Upper lobe of left lung (tissue), 6 donors: ENCODE measurements around the gene TCERG1L. TPM values are rescaled to one million over a fixed set of nuclear protein-coding genes. Genes with fewer than 3 reads are reported as not detected.
"Not testable (repeated sequence)": the region's sequence is repeated elsewhere in the genome, so short reads cannot be mapped to it uniquely, and the experiment has no call there.

ENCODE experiments used
- ATAC-seq, 2 donors: fragments of 200-7000 bp; cut with Tn5 transposase; one replicate each; pipeline ENCODE4 v1.9.1; 2022; ENCODE audit warnings: mild to moderate bottlenecking in 2 of 2, moderate library complexity in 2 of 2; ENCODE audit not compliant: low FRiP score in 2 of 2
- DNase-seq, 2 donors: peaks; one replicate each; pipeline ENCODE4 v3.0.0-alpha.2; 2019 to 2020
- H3K27ac ChIP-seq, 4 donors: fragments of 200-600 bp; sonication (generic); one replicate each; pipeline ENCODE4 v1.5.1; 2016 to 2019
- H3K27me3 ChIP-seq, 4 donors: fragments of 200-600 bp; sonication (generic); one replicate each; pipeline ENCODE4 v1.5.1; 2017 to 2019
- H3K36me3 ChIP-seq, 4 donors: fragments of 200-600 bp; sonication (generic); one replicate each; pipeline ENCODE4 v1.5.1; 2016 to 2019
- H3K4me1 ChIP-seq, 4 donors: fragments of 200-600 bp; sonication (generic); one replicate each; pipeline ENCODE4 v1.5.1; 2018 to 2019
- H3K4me3 ChIP-seq, 4 donors: fragments of 200-600 bp; sonication (generic); one replicate each; pipeline ENCODE4 v1.5.1; 2017 to 2019; ENCODE audit warnings: mild to moderate bottlenecking in 2 of 4, moderate library complexity in 1 of 4
- H3K9me3 ChIP-seq, 4 donors: fragments of 200-600 bp; sonication (generic); one replicate each; pipeline ENCODE4 v1.5.1; 2018 to 2019
- CTCF ChIP-seq, 6 experiments: fragments of 450-650 bp in 4 of 6; fragments of 200-600 bp in 2 of 6; sonication (generic) in 2 of 6; IDR thresholded peaks; one replicate each; pipeline ENCODE4 v1.5.1; 2016 to 2019; ENCODE audit warnings: antibody characterized with exemption in 6 of 6
- EP300 ChIP-seq, 4 donors: sonication (generic); formaldehyde crosslinking; IDR thresholded peaks; one replicate each; pipeline ENCODE4 v1.5.1; 2017; ENCODE audit warnings: antibody characterized with exemption in 4 of 4, control low read depth in 2 of 4
- POLR2A ChIP-seq, 4 donors: fragments of 450-650 bp; IDR thresholded peaks; one replicate each; pipeline ENCODE4 v1.5.1; 2016 to 2017; ENCODE audit warnings: antibody characterized with exemption in 4 of 4, mild to moderate bottlenecking in 2 of 4
- POLR2AphosphoS5 ChIP-seq, 2 donors: sonication (generic); formaldehyde crosslinking; IDR thresholded peaks; one replicate each; pipeline ENCODE4 v1.5.1; 2017; ENCODE audit warnings: antibody characterized with exemption in 2 of 2
- WGBS, 2 donors: methylation state at CpG; one replicate each; pipeline ENCODE4 v1.1.5; 2017 to 2018; 5-methylcytosine and 5-hydroxymethylcytosine counted together
- total RNA-seq, 6 donors: library from RNA; depleted of rRNA in 4 of 6; stranded (reverse); fragments of >200 nt in 4 of 6; gene quantifications; one replicate each; pipeline versions ENCODE4 v1.1.0 to v1.2.1, GENCODE V29; 2016 to 2021
- donor health status: DM: no; HTN: no; CAD: no; lungs with moderate emphysema.
- donor health status: DM: no; HTN: yes; CAD: no; lungs with severe emphysema.

The TCERG1L gene
- total RNA-seq, 6 donors from 2014 or later = 0.10 TPM; not detected in 5

DNA sequence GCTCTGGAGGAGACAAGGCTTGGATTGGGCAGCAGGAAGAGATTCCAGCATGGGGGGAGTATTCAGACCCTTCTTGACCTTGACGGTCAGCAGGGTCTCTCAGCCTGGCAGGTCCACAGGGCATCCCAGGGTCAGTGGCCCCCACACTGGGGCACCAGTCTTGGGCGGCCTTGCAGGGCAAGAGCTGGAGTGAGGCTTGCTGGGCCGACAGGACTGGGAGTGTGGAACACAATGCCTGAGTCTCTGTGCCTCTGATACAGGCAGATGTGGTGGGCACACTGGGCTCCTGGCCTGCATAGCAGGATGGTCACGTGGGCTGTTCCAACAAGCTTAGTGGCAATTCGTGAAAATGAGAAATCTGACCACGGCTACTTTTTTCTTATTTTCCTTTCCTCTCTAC is 229.7 kb downstream of the TCERG1L start:
- Histone ChIP-seq H3K36me3 (no peaks in the 10 kb centered on the region), H3K27ac (no peak overlapping the region), H3K4me3 (no peak overlapping the region), H3K9me3 (no peaks in the 10 kb centered on the region), H3K4me1 (no peaks in the 10 kb centered on the region), H3K27me3 (no peaks in the 10 kb centered on the region)
- TF ChIP-seq CTCF (IDR thresholded peaks at IDR 0.05) (no peak), POLR2AphosphoS5 (IDR thresholded peaks at IDR 0.05) (no peak), POLR2A (IDR thresholded peaks at IDR 0.05) (no peak), EP300 (IDR thresholded peaks at IDR 0.05) (no peak)
- DNase-seq = no peak
- 81% methylated on average over 5 to 6 of the region's 6 CpGs for WGBS, 2 donors
- ATAC-seq = no peak

DNA sequence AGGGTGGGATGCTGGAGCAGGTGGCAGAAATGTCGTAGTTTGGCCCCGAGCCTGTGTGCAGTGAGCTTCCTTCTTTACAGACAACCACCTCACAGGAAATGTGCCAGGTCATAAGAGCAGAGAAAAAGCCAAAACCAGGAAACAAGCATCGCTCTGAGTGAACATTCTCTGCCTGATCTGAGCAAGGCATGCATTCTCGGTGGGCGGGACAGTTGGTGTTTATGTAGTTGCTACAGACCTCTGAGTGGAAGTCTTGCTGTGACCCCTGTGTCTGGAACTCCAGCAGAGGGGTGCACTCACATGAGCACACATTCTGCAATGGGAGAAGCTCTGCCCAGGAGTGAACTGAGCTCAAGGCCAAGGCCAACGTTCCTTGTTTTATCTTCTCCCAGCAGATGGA is 230.1 kb downstream of the TCERG1L start:
- no peak for ATAC-seq
- no peaks in the 10 kb centered on the region for H3K27me3 ChIP-seq

GRCh38 chr10:131080571-131080970 is 230.9 kb downstream of the TCERG1L start:
- no peak for DNase-seq
- Histone ChIP-seq H3K9me3 (no peaks in the 10 kb centered on the region), H3K4me3 (no peak overlapping the region), H3K4me1 (no peaks in the 10 kb centered on the region), H3K36me3 (no peaks in the 10 kb centered on the region), H3K27me3 (no peaks in the 10 kb centered on the region), H3K27ac (no peak overlapping the region)
- TF ChIP-seq CTCF (IDR thresholded peaks at IDR 0.05) (no peak), POLR2A (IDR thresholded peaks at IDR 0.05) (no peak), EP300 (IDR thresholded peaks at IDR 0.05) (no peak), POLR2AphosphoS5 (IDR thresholded peaks at IDR 0.05) (no peak)
- 85 to 92% methylated on average over 6 of the region's 6 CpGs for WGBS, 2 donors
- ATAC-seq = no peak

More for the DNA sequence above, 230.1 kb downstream of the TCERG1L start:
- H3K4me3 ChIP-seq = no peak overlapping the region
- WGBS, 2 donors = 15 to 26% methylated on average over 6 of the region's 6 CpGs
- no peak for TF ChIP-seq POLR2A (IDR thresholded peaks at IDR 0.05)
- no peak for TF ChIP-seq EP300 (IDR thresholded peaks at IDR 0.05)
- no peak for TF ChIP-seq POLR2AphosphoS5 (IDR thresholded peaks at IDR 0.05)
- no peak for TF ChIP-seq CTCF (IDR thresholded peaks at IDR 0.05)
- H3K27ac ChIP-seq = no peak overlapping the region
- no peak for DNase-seq
- no peaks in the 10 kb centered on the region for H3K4me1 ChIP-seq
- H3K36me3 ChIP-seq = no peaks in the 10 kb centered on the region
- H3K9me3 ChIP-seq = no peaks in the 10 kb centered on the region

DNA sequence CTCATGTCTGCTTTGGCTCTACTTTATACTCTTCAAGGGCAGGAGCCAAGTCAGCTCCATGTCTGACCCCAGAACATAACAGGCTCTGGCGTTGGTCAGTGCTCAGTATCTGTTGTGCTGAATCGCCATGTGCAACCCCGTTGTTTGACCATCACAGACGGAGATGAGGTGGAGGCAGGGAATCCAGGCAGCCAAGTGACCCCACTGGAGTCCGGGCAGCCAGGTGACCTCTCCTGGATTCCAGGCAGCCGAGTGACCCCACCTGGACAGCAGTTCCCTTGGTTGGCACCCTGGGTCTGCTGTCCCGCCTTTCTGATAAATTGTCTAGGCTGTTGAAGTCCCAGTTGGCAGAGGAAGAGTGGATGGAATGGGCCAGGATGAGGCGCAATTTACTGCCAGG is 232.2 kb downstream of the TCERG1L start:
- no peaks in the 10 kb centered on the region for H3K4me1 ChIP-seq
- no peaks in the 10 kb centered on the region for H3K9me3 ChIP-seq
- DNase-seq (no peak), ATAC-seq (no peak)
- H3K27ac ChIP-seq = no peak overlapping the region
- TF ChIP-seq POLR2AphosphoS5 (IDR thresholded peaks at IDR 0.05) (no peak), EP300 (IDR thresholded peaks at IDR 0.05) (no peak), CTCF (IDR thresholded peaks at IDR 0.05) (no peak), POLR2A (IDR thresholded peaks at IDR 0.05) (no peak)
- no peaks in the 10 kb centered on the region for H3K27me3 ChIP-seq
- H3K4me3 ChIP-seq = no peak overlapping the region
- H3K36me3 ChIP-seq = no peaks in the 10 kb centered on the region
- 93 to 100% methylated on average over 4 to 8 of the region's 8 CpGs for WGBS, 2 donors

GRCh38 chr10:131078882-131079280 is 232.6 kb downstream of the TCERG1L start:
- H3K36me3 ChIP-seq, H3K27me3 ChIP-seq, H3K4me3 ChIP-seq, H3K27ac ChIP-seq, H3K9me3 ChIP-seq, ATAC-seq, H3K4me1 ChIP-seq: not testable (repeated sequence)
- DNase-seq = peak in 1 of 2 donors; percentile 62
- 70 to 92% methylated on average over 4 to 18 of the region's 19 CpGs for WGBS, 2 donors
